Kidney epithelial cell (primary cell): ENCODE measurements around the gene CHMP6. TPM values are rescaled to one million over a fixed set of nuclear protein-coding genes. Genes with fewer than 3 reads are reported as not detected.
A peak's percentile ranks its signal among the peaks of the same experiment; 100 is the strongest.

Experiments used
- DNase-seq: peaks from one replicate; pipeline ENCODE4 v3.0.0-alpha.2; 2010; ENCODE audit warnings: low read depth
- H3K27me3 ChIP-seq: 2 replicates; pipeline ENCODE4 v1.6.0; 2011; ENCODE audit warnings: low read length; ENCODE audit not compliant: control insufficient read depth, insufficient read depth
- H3K36me3 ChIP-seq: 2 replicates; pipeline ENCODE4 v1.5.1; 2011; ENCODE audit warnings: low read length; ENCODE audit not compliant: control insufficient read depth, insufficient read depth
- H3K4me3 ChIP-seq: 2 replicates; pipeline ENCODE4 v1.5.1; 2011; ENCODE audit warnings: low read depth, mild to moderate bottlenecking, control low read depth, low read length
- CTCF ChIP-seq: IDR thresholded peaks from 2 replicates; pipeline ENCODE4 v1.5.1; 2011; ENCODE audit warnings: mild to moderate bottlenecking, moderate library complexity, low read length, control low read depth, inconsistent platforms; ENCODE audit not compliant: insufficient read depth, poor library complexity, severe bottlenecking
- total RNA-seq: library from RNA; depleted of rRNA; stranded (reverse); fragments of >200 nt; gene quantifications from 2 replicates; pipeline ENCODE4 v1.2.3, GENCODE V29; 2015

CHMP6 gene
- total RNA-seq, 1 donor from 2014 or later = 26.6 TPM

DNA sequence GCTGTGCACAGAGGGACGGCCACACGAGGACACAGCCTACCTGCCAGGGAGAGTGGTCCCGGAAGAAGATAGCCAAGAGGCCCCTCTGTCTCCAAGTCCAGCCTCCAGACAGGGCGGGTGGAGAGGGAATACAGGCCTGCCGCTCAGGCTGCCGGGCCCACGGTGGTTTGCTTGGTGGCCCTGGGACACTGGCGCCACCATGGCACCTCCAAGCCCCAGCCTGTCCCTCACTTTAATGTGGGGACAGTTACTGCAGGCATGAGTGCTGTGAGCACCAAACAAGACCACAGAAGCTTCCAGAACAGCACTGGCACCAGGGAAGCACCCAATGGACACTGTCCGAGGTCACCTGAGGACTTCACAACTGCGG lies 22.0 kb upstream of the CHMP6 start:
- Histone ChIP-seq H3K4me3 (no peak overlapping the region), H3K36me3 (no peaks in the 10 kb centered on the region), H3K27me3 (peaks cover 33% of the 10 kb centered on the region)
- DNase-seq = no peak
- no peak for TF ChIP-seq CTCF

GRCh38 chr17:80970044-80970761 lies 21.4 kb upstream of the CHMP6 start:
- Histone ChIP-seq H3K36me3 (no peaks in the 10 kb centered on the region), H3K4me3 (no peak overlapping the region), H3K27me3 (peaks cover 33% of the 10 kb centered on the region)
- TF ChIP-seq CTCF = peak; percentile 58
- no peak for DNase-seq

- Histone ChIP-seq H3K36me3 (no peaks in the 10 kb centered on the region), H3K4me3 (no peak overlapping the region)
- TF ChIP-seq CTCF = no peak
These were observed 20.6 kb upstream of the CHMP6 start for GRCh38 chr17:80970762-80971703.

GRCh38 chr17:80971704-80972304 lies 19.8 kb upstream of the CHMP6 start:
- Histone ChIP-seq H3K36me3 (no peaks in the 10 kb centered on the region), H3K27me3 (peaks cover 35% of the 10 kb centered on the region), H3K4me3 (no peak overlapping the region)
- no peak for TF ChIP-seq CTCF
- DNase-seq = no peak

More at GRCh38 chr17:80970762-80971703, 20.6 kb upstream of the CHMP6 start:
- no peak for DNase-seq
- H3K27me3 ChIP-seq = peaks cover 33% of the 10 kb centered on the region

GRCh38 chr17:80976701-80977100 lies 14.9 kb upstream of the CHMP6 start:
- no peak for TF ChIP-seq CTCF
- no peak for DNase-seq
- Histone ChIP-seq H3K4me3 (no peak overlapping the region), H3K36me3 (no peaks in the 10 kb centered on the region), H3K27me3 (peaks cover 22% of the 10 kb centered on the region)
